Stimulated activated CD4-positive, alpha-beta T cell treated with anti-CD3 and anti-CD28 coated beads, Interleukin-15, amount 100 ng/mL, for 48 hours (primary cell): ENCODE measurements around the gene CCNL2.
"Not testable (repeated sequence)": the region's sequence is repeated elsewhere in the genome, so short reads cannot be mapped to it uniquely, and the experiment has no call there.

Source experiments
- DNase-seq, 2 donors: peaks; one replicate each; pipeline ENCODE4 v3.0.0-alpha.2; 2020; ENCODE audit warnings: low read depth in 2 of 2

Gene CCNL2

DNA sequence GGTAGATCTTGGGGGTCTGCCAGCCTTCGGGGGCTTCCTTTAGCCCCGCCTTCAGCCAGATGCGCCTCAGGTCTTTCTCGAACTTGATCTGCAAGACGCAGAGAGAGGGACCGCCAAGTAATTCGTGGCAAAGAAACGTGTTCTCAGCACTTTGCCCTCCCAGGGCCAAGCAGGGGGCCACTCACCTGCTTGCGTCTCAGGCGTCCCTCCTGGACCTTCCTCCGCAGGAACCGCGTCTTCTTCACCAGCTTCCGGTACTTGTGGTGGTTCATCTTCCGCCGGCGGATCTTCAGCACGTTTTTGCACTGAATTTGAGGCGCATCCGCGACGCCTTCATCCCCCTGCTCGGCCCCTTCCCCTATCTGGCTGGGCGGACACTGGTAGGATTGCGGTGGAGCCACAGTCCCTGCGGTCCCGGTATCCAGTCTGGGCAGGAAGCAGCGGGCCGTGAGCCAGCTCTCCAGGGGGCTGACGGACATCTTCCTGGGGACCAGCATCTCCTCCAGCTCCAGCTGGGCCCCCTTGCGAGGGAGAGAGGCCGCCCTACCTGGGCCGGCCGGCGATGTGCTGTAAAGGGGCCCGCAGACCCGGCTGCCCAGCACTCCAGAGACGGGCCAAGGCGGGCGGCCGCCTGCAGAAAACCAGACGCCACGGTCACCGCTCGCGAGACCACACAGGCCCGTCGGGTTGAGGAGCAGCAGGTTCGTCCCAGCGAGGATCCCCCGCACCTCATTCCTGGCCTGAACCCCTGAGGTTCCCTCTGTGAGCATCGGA, 25.1 kb downstream of the CCNL2 start:
- DNase-seq: no peak

DNA sequence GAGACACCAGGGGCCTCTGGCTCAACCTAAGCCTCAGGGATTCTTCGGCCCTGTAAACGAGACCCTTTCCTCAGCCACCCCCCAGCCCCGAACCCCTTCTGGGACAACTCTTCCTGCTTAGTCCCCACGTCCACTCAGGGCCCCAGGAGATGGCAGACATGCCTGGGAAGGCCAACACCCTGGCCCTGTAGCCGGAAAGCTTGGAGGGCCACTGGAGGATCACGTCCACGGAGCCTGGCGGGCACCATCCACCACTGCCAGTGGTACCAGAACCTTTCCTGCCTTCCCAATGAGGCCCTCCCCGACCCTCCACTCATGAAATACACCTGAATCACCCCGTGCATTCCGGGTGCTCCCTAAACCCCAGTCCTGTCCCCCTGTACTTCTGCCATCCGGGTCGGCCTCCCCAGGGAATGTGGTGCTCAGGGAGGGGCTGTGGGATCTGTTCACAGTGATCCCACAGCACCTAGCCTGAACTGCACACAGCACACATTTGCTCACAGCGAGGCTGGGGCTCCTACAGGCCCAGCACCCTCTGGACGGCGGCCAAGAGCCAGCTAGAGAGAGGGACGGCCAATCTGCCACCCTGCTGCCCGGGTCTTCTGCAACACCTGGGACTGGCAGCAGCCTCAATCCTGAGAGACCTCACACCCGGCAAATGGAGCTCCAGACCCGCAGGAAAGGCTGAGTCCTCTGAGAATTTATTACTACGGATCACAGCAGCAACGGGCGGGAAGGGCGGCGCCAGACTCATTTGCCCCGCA, 25.9 kb downstream of the CCNL2 start:
- DNase-seq: no peak

- DNase-seq: peak; percentile 40 to 72
Observed at GRCh38 chr1:1371746-1372711, 27.1 kb downstream of the CCNL2 start.

- no peak for DNase-seq
Observed at GRCh38 chr1:1371364-1371745, 27.8 kb downstream of the CCNL2 start.

GRCh38 chr1:1370771-1371300, 28.3 kb downstream of the CCNL2 start:
- DNase-seq: no peak

DNA sequence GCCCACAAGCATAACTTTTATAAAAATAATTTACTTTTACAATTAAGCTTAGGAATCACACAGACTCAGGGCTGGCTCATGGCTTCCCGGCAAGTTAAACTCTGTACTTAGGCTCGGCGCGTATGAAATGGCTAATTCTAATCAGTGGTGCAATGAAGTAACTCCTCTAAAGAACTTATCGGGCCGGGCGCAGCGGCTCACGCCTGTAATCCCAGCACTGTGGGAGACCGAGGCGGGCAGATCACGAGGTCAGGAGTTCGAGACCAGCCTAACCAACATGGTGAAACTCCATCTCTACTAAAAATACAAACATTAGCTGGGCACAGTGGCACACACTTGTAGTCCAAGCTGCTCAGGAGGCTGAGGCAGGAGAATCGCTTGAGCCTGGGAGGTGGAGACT, 29.0 kb downstream of the CCNL2 start:
- not testable (repeated sequence) for DNase-seq

- no peak for DNase-seq
Observed at GRCh38 chr1:1367315-1367714, 31.8 kb downstream of the CCNL2 start.

- no peak for DNase-seq
Observed at GRCh38 chr1:1366699-1367066, 32.5 kb downstream of the CCNL2 start.

DNA sequence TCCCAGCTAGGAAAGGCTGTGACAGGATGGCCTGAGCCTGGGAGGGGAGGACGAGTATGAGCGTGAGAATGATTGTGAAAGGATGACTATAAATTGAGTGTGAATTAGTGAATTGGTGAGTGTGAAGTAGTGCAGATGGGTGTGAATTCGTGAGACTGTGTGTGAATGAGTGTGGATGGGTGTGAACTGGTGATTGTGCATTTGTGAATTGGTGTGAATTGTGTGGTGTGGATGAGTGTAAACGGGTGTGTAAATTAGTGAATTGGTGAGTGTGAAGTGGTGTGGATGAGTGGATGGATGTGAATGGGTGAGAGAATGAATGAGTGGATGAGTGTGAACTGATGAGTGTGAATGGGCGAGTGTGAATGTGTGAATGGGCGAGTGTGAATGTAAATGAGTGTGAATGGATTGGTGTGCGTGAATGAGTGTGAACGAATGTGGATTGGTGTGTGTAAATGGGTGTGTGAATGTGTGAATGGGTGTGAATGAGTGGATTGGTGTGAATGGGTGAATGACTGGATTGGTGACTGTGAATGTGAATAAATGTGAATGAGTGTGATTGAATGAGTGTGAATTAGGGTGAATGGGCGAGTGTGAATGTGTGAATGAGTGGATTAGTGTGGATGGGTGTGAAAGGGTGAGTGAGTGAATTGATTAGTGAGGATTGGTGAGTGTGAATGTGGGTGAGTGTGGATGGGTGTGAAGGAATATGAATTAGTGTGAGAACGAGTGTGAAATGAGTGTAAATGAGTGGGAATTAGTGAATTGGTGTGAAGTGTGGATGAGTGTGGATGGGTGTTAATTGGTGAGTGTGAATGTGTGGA, 33.0 kb downstream of the CCNL2 start:
- no peak for DNase-seq

DNA sequence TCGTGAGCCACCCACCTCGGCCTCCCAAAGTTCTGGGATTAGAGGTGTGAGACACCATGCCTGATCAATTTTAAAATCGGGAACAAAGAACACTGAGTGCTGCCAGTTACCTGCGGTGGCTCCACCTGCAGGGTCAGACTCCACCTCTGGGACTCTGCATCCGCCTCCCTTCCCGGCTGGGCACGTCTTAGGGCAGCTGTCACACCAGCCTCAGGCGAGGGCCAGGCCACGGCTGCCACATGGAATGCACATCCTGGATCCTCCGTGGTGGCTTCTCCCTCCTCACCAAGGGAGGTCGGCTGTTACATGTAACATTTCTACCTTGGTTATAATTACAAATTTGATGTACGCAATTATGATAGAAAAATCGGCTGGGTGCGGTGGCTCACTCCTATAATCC, 34.9 kb downstream of the CCNL2 start:
- no peak for DNase-seq

- DNase-seq: no peak
Observed at GRCh38 chr1:1361982-1362423, 37.1 kb downstream of the CCNL2 start.

DNA sequence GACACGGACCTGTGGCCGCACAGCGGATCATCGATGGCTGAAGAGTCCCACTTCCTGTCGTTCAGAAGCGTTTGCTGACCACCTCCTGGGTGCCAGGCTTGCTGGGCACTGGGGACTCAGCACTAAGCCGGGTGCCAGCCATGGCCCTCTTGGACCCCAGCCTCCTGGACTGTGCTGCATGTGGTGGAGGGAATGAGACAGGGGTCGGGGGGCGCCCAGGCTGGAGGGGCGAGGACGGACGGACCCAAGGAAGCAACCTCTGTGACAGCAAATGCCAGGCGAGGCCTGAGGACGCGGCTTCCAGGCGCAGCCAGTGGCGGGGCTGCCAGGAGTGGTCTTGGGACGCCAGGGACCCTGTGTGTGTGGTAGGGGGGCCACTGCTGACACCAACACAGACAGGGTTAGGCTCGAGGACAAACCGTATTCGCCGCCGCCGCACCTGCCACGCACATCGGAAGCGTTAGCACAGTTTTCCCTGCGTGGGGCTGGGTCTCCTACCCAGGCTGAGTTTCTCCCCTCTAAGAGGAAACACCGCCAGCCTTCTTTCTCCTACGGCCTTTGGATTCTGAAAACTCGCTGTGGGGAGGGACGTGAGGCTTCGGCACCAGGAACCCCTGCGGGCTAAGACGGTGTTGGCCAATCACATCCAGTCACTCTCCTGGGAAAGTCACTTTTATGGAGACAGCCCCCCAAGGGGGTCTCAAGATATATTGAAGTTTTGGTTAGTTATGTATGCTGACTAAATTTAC, 37.7 kb downstream of the CCNL2 start:
- DNase-seq: no peak

DNA sequence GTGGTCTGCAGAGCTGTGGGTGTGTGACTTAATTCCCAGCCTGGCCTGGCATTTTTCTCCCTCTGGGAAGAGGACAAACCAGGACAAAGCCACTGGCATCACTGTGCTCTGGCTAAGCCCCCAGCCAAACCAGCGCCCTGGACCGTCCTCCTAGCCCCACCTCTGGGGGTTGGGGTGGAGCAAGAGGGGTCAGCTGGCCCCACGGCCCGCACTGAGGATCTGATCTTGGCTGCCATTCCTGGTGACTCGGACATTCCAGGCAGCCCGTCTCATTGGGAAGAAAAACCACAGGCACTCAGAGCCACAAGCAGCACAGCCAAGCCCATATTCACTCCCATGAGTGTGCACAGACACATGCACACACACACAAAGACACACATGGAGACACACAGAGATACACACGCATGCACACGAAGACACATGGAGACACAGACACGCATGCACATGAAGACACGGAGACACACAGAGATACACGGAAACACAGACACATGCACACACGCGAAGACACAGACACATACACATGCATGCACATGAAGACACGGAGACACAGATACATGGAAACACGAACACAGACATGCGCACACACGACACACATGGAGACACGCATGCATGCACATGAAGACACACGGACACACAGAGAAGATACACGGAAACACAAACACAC, 38.5 kb downstream of the CCNL2 start:
- no peak for DNase-seq

- no peak for DNase-seq
Observed at GRCh38 chr1:1359664-1360468, 39.3 kb downstream of the CCNL2 start.

DNA sequence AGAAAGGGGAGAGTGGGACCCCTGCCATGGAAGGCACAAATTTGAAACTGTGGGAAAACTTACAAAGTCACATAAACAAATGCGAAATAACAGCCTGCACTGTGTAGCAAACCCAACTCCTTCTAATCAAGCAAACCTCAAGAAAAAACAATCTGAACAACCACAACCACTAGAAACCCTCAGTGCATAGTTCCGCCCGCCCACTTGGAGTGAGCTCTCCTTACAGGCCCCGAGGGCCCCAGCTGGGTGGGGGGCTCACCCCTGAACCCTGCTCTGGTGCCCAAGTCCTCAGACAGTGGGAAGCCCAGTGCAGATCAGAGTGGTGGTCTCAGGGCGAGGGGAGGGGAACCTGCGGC, 39.8 kb downstream of the CCNL2 start:
- no peak for DNase-seq

DNA sequence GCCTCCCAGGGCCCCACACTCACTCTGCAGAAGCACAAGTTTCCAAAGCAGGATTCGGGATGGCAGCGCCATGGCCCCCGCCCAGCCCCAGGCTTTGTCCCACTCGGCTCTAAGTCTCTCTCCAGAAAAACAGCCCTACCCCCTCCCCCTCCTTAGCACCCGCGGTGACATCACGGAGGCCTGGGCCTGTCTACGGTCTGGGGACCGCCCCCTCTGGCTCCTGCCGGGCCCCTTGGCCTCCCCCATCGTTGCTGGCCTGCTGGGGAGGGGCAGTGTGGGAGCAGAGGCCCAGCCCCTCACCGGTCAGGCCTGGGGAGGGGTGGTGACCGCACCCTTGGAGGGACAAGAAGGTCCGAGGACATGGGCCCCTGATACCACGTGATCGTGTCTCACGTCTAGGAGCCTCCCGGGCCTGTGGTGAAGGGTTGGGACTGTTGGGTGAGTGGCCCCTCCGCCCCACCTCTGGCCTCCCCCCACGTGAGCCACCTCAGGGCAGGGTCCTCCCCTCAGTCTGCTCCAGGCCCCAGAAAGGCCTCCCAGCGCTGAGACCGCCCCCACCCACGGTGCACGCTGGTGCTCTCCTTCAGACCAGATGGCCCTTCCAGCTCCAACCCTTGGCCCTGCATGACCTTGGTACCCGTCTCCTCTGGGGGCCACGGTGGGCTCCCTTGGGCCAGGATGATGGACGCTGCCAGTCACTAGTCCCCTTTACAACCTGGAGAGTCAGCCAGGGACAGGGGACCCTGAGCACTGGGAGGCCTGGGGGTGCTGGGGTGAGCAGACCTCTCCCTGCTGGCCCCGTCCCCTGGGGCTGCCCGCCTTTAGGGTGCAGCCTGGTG, 40.5 kb downstream of the CCNL2 start, which contains the start of gene MXRA8:
Gene MXRA8, minus strand, starts transcription at position 123 of the 839 bp plus-strand sequence. Its CDS starts 51 bp downstream, at position 72.
- no peak for DNase-seq

DNA sequence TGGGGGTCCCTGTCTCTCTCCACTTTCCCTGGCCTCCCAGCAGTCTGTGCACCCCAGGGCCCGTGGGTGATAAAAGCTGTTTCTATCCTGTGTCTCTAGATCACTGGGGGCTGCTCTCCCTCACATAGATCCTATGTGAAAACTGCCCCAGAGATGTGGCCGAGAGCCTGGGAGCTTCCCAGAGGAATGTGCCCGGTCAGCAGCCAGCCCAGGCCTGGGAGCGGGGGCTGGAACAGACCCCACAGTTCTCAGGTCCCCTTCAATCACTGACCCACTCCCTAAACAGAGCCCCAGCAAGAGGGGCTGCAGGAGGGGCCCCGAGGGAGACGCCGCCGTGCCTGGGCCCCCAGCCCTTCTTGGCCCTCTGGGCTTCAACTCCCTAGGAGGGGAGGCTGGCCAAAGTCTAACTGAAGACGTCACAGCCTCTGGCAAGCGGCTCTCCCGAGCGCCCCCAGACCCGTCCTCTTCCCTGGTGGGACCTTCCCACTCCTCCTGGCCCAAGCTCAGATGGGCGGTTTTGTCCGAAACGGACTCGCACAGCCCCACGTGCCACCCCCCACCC, 41.2 kb downstream of the CCNL2 start:
- DNase-seq: no peak
